Globus pallidus (tissue), 1 donor: ENCODE data around the gene CRACDL.
"Not testable (repeated sequence)": the region's sequence is repeated elsewhere in the genome, so short reads cannot be mapped to it uniquely, and the experiment has no call there.

Experiments
- DNase-seq: peaks from one replicate; pipeline ENCODE4 v3.0.0-alpha.2; 2015; ENCODE audit warnings: low spot score

CRACDL gene

GRCh38 chr2:98903767-98904485 is 32.1 kb downstream of the CRACDL start:
- no peak for DNase-seq

- DNase-seq = no peak
Measured at GRCh38 chr2:98903064-98903355, 33.0 kb downstream of the CRACDL start.

GRCh38 chr2:98902209-98903063 is 33.6 kb downstream of the CRACDL start:
- DNase-seq = no peak

GRCh38 chr2:98901702-98902101 is 34.3 kb downstream of the CRACDL start:
- no peak for DNase-seq

- DNase-seq = no peak
Measured at GRCh38 chr2:98901291-98901690, 34.7 kb downstream of the CRACDL start.

GRCh38 chr2:98900721-98901120 is 35.3 kb downstream of the CRACDL start:
- no peak for DNase-seq

- not testable (repeated sequence) for DNase-seq
Measured at GRCh38 chr2:98899703-98900078, 36.3 kb downstream of the CRACDL start.

- DNase-seq = no peak
Measured at GRCh38 chr2:98899041-98899702, 36.9 kb downstream of the CRACDL start.

- DNase-seq = no peak
Measured at GRCh38 chr2:98898423-98898841, 37.6 kb downstream of the CRACDL start.

GRCh38 chr2:98897746-98898145 is 38.3 kb downstream of the CRACDL start:
- no peak for DNase-seq

GRCh38 chr2:98896944-98897343 is 39.1 kb downstream of the CRACDL start:
- no peak for DNase-seq

- DNase-seq = no peak
Measured at GRCh38 chr2:98896416-98896815, 39.6 kb downstream of the CRACDL start.

- DNase-seq = no peak
Measured at GRCh38 chr2:98895901-98896300, 40.1 kb downstream of the CRACDL start.

- DNase-seq = no peak
Measured at GRCh38 chr2:98895221-98895620, 40.8 kb downstream of the CRACDL start.

- no peak for DNase-seq
Measured at GRCh38 chr2:98894331-98895000, 41.6 kb downstream of the CRACDL start.

- no peak for DNase-seq
Measured at GRCh38 chr2:98893911-98894321, 42.1 kb downstream of the CRACDL start.

- DNase-seq = no peak
Measured at GRCh38 chr2:98892871-98893270, 43.2 kb downstream of the CRACDL start.

- no peak for DNase-seq
Measured at GRCh38 chr2:98891591-98891990, 44.4 kb downstream of the CRACDL start.

GRCh38 chr2:98886066-98886554 is 49.9 kb downstream of the CRACDL start:
- DNase-seq = no peak

- no peak for DNase-seq
Measured at GRCh38 chr2:98884658-98885057, 51.4 kb downstream of the CRACDL start.

- DNase-seq = no peak
Measured at GRCh38 chr2:98883780-98884211, 52.2 kb downstream of the CRACDL start.
